CD4-positive, alpha-beta T cell treated with Interleukin-4 for 1 hour (primary cell): ENCODE results near the gene HACD4.
"Not testable (repeated sequence)": the region's sequence is repeated elsewhere in the genome, so short reads cannot be mapped to it uniquely, and the experiment has no call there.

Experiments
- DNase-seq, 2 donors: peaks; one replicate each; pipeline ENCODE4 v3.0.0-alpha.2; 2020 to 2022

HACD4 gene

DNA sequence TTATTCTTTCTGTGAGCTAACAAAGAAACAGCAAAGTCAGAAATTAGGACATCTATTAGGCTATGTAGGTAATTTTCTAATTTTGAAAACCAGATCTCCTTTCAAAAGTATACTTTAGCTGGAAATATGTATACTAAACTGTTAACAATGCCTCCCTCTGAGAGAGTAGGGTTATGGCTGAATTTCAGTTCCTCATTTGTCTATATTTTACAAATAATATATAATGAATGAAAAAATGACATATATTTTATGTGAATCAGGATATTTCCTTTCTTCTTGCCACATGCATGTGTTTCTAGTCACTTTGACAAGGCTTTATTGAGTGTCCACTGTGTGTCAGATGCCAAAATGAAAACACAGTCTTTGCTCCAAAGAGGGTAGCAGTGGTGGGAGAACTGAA is 15.4 kb downstream of the HACD4 start:
- DNase-seq, result no peak

DNA sequence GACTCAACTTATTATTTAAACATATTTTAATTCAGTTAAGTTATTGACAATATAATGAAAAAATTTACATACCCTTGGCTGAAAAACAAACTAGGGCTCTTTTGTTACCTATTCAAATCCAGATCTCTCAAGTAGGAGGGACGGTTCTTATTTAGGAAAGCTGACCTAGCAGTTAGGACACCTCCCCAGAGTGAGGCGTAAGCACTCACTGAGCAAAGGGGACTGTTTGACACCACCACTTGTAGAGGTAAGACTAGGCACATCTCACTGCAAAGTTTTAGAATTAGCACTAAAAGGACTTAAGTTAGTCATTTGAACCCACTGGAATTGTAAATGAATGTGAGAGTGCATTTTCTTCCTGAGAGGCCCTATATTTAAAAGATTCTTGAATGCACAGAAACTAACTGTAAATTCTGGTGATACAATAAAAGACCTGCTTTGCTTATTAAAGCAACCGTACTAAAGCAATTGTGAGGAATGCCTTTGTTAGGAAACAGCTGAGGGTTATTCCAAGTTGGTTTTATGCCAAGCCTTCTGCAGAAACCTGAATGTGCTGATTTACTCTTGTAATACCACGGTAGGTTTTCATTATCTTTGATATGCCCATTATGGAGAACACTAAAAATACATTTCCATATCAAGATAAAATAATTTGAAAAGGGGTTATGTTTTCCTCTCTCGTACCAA is 16.2 kb downstream of the HACD4 start:
- DNase-seq, result no peak

DNA sequence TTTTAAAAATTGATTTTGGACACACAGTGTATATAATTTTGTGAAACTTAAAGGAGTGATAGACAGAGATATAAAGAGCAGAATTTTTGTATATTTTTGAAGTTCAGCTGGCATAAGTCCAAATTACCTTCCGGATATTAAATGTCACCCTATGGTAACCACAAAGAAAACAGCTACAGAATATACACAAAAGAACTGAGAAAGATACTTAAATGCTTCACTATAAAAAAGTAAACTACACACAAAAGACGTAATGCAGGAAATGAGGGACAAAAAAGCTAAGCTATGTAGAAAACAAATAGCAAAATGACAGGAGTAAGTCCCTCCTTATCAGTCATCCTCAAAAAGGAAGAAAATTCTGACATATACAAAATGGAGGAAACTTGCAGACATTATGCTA is 29.4 kb downstream of the HACD4 start:
- peak in 1 of 2 donors; percentile 33 for DNase-seq

DNA sequence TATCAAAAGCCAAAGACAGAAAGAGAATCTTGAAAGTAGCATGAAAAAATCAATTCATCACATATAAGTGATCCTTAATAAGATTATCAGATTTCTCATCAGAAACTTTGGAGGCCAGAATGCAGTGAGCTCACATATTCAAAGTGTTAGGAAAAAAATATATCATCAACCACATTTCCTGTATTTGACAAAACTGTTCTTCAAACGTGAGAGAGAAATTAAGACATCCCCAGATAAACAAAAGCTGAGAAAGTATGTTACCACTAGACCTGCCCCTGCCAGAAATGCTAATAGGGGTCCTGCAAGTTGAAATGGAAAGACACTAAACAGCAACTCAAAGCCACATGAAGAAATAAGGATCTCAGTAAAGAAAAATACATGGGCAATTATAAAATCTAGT is 29.9 kb downstream of the HACD4 start:
- DNase-seq, result peak in 1 of 2 donors; percentile 43

DNA sequence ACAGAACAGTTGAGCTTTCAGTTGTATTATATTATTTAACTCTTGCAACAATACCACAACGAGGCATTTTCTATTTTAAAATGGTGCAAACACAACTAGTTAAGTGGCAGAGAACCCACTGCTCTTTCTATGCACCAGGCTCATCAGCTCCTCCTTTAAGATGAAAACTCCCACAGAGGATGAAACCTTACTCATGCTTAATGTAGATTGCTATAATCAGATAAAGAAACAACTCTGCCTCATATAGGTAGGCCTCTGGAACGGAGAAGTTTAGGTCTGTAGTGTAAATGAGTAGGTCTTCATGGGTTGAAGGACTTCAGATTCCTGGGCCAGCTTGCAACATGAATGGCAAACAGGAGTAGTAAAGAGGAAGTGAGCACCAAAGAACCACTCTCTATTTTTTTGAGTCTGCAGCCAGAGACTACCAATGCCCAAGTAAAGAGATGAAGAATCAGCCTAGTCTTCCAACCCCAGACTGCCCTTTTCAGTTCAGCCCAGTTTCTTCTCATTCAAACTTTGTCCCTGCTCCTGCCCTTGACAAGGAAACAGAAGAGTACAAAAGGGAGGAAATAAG is 33.9 kb downstream of the HACD4 start:
- DNase-seq, result no peak

DNA sequence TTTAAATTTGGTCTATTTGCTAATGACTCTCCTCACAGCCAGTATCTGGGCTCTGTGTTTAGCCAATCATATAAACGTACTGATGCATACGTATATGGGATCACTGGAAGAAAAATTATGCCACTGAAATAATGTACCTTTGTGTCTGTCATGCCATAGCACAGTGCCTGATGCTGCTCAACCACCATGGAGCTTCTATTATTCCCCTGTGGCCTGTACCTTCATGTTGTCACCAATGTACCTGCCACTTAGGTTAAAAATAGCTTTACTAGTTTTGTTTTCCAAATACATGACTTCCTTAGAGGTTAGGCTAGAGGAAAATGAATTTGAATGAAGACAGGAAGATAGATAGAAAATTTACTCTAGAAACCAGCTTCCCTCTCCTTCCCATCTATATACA is 34.6 kb downstream of the HACD4 start:
- DNase-seq, result no peak

DNA sequence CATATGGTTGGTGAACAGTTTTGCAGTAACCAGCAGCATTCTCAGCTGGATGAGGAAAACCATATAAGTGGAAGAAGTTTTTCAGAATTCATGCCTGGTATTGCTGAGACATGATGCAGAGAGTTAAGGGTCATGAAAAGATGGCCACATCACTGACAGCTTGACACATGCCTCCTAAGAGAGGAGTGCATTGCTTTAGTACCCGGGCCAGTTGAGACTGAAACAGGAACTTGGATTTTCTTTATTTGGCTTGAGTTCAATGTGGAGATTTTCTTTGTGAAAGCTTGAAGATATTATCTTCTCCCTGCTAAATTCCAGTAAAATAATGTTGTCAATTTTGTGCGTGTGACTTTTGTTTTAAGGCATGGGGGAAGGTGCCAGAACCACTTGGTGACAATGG is 35.8 kb downstream of the HACD4 start:
- no peak for DNase-seq

DNA sequence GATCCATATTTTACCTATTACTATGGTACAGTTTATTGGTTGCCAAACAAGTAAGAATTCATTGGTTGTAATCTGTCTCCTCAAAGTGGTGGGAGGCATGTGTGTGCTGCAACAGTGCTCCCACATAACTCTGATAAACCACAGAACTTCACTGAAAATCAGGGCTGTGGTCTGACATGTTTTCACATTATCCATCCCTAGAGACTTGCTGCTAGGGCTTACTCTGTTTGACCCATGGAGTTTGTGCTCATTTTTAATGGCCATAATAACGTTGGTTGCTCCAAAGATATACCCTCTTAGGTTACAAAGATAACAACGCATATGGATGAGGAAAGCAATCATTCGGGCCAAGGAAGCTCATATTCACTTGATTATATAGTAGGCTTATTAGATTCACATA is 37.0 kb downstream of the HACD4 start:
- no peak for DNase-seq

DNA sequence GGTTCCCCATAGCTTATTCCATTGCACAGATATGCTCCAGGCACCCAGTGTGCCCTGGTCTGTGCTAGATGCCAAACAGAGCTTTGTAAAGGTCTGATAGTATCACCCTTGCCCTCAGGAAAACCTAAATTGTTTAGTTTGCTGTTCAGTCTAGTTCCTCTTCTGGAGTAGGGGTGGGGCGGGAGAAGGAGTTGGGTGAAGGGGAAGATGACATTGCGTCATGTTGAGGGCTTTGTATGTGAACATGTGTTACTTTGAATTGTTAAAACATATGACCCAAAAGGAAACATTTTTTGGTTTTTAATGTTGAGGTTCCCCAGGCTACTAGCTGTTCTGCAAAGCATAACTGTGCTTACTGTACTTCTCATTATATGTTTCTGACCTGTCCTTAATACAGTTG is 40.6 kb downstream of the HACD4 start:
- DNase-seq, result peak in 1 of 2 donors; percentile 55

DNA sequence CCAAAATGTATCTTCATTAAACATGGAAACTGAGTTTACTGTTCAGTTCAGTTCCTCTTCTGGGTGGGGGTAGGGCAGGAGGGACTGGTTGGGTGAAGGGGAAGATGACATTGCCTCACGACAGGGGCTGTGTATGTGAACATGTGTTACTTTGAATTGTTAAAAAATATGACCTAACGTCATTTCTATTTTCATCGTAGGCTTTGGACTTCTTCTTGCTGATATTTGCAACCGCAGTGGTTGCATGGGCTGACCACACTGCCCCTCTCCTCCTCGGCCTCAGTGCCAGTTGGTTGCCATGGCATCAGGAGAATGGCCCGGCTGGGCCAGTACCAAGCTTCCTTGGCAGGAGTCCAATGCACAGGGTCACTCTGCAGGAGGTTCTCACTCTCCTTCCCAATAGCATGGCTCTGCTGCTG is 41.5 kb downstream of the HACD4 start:
- peak in 1 of 2 donors; percentile 42 for DNase-seq

DNA sequence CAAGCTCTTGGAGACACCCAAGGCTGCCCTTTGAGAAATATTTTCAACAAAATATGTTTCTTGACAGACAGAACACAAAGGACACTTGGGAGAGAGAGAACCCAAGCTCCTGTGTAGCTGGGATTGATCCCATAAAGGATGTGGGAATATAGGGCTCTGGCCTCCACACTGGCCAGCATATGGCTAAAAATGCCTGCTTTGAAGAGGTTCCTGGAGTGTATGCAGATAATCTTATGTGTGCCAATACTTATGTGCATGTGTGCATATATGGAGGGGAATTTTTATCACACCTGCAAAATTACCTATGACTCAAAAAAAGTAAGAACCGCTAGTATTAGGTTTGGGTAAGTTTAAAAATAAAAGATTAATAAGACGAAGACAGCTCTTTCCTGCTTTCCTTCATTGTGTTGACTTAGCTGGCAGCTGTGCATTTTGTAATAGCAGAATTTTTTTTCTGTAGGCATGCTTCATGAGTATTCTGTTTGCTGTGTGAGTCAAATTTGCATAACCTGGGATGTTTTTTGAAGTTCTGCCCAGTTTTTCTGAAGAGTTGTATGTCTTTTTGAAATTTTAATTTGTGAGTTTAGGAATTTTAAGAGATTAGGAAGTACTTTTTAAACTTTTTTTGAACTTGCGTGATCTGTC is 42.6 kb downstream of the HACD4 start:
- DNase-seq, result no peak

DNA sequence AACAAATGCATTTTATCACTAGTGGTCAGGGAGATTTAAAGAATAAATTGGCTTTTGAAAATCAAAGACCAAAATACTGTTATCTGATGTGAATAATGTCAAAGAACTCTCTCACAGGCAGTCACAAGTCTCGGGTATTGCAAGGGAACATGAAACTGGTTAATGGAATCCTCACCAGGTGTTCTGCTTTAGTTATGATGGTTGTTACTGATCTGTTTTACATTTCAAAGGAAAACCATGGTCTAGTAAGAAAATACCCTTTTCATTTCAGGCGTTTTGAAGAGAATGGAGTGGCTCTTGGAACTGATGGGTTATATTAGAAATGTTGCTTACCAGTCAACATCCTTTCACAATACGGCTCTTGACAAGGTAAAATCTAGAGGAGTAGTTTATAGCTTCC is 43.4 kb downstream of the HACD4 start:
- no peak for DNase-seq

DNA sequence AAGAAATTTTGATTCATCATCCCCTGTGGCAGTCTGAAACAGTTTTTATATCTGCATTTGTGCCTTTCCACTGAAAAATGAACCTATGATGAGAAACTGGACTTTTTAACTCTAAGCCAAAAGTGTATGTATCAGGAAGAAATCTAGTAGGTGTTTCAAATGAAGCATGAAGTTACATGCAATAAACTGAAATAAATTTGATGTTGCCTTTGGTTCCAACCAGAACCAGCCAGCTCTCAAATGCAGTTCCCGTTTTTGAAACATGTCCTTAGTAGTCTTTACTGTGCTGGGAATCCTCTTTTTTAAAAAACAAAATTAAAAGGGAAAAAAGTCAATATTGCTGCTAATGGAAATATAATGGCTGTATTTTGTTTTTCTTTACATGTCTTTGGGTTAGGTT is 43.9 kb downstream of the HACD4 start:
- DNase-seq, result no peak

DNA sequence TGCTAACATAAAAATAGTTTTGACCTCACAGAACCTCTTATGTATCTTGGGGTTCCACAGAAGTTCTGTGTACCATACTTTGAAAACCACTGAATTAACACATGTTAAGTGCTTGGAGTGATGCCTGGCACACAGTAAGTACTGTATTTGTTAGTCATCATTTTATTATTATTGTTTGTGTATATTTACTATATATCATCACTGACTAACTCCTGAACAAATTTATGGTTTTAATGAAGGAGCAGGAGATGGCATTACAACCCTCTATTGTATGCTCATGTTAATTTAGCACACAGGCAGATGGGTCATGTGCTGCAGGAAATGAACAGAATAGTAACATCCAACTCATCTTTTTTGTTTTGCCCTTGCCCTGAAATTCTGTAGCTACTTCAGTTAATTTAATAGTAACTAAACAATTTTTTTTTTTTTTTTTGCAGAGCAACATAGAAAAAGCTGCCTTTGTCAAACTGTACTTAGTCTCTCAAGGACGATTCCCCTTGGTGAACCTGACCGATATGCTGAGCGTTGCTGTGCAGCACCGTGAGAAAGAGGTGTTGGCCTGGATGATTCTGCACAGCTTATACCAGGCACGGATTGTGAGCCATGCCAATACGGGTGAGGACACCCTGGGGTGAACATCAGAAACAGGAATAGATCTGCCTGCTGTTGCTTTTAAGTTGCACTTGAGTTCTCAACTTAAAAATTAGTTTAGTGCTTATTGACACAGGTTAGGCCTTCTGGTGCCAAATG is 45.4 kb downstream of the HACD4 start:
- DNase-seq, result no peak

DNA sequence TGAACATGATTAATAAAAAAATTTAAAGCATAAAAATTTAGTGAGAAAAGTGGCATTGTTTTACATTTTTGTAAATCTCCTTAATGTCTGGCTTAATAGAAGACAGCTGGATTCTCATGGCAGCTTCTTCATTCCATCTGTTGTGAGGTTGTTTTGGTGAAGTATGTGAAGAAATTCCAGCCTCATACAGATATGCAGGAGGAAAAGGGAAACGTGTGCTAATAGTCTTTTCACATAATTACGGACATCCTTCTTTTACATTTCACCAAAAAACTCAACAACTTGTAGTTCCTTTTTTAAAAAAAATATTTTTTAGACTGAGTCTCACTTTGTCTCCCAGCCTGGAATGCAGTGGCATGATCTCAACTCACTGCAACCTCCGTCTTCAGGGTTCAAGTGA is 46.9 kb downstream of the HACD4 start:
- no peak for DNase-seq

DNA sequence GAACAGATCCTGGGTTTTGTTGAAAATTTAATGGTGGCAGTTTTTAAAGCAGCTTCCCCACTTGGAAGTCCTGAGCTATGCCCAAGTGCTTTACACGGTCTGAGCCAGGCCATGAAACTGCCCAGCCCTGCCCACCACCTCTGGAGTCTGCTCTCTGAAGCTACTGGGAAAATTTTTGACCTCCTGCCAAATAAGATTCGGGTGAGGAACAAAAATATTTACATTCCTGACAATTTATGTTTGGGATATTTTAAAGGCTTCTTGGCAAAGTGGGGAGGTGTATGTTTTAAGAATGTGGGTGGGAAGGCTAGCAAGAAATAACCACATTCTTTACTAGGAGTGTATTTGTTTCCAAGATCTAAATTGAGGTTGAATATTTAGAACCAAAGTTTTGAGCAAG is 50.0 kb downstream of the HACD4 start:
- DNase-seq, result no peak

DNA sequence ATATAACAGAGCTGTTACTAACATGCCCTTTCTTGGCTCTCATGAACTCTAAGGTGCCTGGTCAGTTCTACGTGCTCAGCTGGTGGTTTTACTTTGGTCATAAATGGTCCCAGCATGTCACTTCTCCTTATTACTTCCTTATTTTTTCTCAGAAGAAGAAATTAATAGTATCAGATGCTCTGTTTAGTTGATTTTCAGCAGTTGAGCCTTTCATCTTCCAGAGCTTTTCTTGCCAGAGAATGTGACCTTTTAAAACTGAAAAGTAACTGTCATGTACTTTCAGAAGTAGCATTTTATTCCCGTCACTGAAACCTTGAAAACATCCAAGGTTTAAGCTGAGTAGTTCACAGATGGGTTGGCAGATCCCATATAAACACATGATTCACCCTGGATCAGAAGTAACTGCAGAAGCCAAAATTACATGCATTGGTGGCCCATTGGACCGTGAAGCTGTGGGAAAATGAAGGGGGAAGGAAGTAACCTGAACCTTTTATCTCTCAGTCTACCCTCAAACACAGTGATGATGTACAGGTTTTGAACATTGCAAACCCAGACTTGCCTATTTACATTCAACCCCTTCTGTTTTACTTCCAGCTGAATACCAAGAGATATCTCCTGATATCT is 50.5 kb downstream of the HACD4 start:
- DNase-seq, result peak in 1 of 2 donors; percentile 16

DNA sequence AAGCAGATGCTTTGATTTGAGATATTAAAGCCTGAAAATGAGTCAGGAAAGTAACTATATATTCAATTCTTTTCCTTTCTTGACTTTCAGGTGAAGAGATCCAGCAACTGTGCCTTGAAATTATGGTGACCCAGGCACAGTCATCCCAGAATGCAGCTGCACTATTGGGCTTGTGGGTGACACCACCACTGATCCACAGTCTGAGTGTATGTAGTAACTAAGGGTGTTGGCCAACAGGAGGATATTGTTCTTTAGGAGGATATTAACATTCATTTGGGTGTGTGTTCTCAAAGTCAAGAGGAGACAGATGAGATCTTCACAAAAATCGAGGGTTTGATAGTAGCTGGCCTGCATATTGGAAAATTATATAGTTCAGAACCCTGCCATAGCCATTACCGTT is 53.2 kb downstream of the HACD4 start:
- no peak for DNase-seq

DNA sequence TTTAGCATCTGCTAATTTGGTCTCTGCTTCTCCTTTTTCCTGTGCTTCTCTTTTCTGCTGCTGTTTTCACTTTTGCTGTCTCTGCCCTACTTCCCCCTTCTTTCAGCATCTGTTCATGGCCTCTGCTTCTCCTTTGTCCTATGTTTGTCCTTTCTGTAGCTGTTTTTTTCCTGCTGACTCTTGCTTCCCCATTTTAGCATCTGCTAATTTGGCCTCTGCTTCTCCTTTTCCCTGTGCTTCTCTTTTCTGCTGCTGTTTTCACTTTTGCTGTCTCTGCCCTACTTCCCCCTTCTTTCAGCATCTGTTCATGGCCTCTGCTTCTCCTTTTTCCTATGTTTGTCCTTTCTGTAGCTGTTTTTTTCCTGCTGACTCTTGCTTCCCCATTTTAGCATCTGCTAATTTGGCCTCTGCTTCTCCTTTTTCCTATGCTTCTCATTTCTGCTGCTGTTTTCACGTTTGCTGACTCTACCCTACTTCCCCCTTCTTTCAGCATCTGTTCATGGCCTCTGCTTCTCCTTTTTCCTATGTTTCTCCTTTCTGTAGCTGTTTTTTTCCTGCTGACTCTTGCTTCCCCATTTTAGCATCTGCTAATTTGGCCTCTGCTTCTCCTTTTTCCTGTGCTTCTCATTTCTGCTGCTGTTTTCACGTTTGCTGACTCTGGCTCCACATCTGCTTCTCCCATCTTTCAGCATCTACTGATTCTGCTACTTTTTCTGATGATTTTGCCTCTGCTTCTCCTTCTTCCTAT is 57.1 kb downstream of the HACD4 start:
- not testable (repeated sequence) for DNase-seq

DNA sequence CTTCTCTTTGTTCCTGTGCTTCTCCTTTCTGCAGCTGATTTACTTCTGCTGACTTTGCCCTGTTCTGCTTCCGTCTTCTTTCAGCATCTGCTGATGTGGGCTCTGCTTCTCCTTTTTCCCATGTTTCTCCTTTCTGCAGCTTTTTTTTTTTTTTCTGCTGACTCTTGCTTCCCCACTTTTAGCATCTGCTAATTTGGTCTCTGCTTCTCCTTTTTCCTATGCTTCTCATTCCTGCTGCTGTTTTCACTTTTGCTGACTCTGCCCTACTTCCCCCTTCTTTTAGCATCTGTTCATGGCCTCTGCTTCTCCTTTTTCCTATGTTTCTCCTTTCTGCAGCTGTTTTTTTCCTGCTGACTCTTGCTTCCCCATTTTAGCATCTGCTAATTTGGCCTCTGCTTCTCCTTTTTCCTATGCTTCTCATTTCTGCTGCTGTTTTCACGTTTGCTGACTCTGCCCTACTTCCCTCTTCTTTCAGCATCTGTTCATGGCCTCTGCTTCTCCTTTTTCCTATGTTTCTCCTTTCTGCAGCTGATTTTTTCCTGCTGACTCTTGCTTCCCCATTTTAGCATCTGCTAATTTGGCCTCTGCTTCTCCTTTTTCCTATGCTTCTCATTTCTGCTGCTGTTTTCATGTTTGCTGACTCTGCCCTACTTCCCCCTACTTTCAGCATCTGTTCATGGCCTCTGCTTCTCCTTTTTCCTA is 58.0 kb downstream of the HACD4 start:
- DNase-seq, result not testable (repeated sequence)

DNA sequence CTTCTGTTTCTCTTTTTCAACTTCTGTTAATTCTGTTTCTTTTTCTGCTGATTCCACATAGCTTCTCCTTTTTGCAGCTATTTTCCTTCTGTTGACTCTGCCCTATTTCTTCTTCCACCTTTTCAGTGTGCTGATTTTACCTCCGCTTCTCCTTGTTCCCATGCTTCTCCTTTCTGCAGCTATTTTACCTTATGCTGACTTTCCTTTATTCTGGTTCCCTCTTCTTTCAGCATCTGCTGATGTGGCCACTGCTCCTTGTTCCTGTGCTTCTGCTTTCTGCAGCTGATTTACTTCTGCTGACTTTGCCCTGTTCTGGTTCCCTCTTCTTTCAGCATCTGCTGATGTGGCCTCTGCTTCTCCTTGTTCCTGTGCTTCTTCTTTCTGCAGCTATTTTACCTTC is 58.8 kb downstream of the HACD4 start:
- DNase-seq, result no peak
